Natural killer cell (primary cell): ENCODE data around the gene OR11L1. TPM values are rescaled to one million over a fixed set of nuclear protein-coding genes. Genes with fewer than 3 reads are reported as not detected.

Experiments used
- ATAC-seq, 3 donors: fragments of 150-1000 bp in 2 of 3; fragments of 200-7000 bp in 1 of 3; cut with Tn5 transposase; 1 replicate in 1 of 3; 2 replicates in 2 of 3; pipeline ENCODE4 v1.10.0; 2021; ENCODE audit warnings: mild to moderate bottlenecking in 2 of 3, moderate library complexity in 2 of 3
- DNase-seq, 2 donors: peaks; one replicate each; pipeline versions ENCODE4 v3.0.0 to v3.0.0-alpha.2; 2013 to 2021; ENCODE audit warnings: mixed read lengths in 1 of 2
- H3K27ac ChIP-seq: one replicate; pipeline ENCODE4 v1.5.1; 2013; ENCODE audit warnings: mild to moderate bottlenecking, low read length
- H3K27me3 ChIP-seq: one replicate; pipeline ENCODE4 v1.6.1; 2013; ENCODE audit warnings: low read length; ENCODE audit not compliant: control insufficient read depth, insufficient read depth
- H3K36me3 ChIP-seq: one replicate; pipeline ENCODE4 v1.6.1; 2013; ENCODE audit warnings: low read length; ENCODE audit not compliant: control insufficient read depth, insufficient read depth
- H3K4me1 ChIP-seq: one replicate; pipeline ENCODE4 v1.6.1; 2013; ENCODE audit warnings: low read length; ENCODE audit not compliant: control insufficient read depth, insufficient read depth
- H3K4me3 ChIP-seq: one replicate; pipeline ENCODE4 v1.5.1; 2013; ENCODE audit warnings: low read length
- H3K9me3 ChIP-seq: one replicate; pipeline ENCODE4 v1.6.1; 2013; ENCODE audit warnings: low read length; ENCODE audit not compliant: control insufficient read depth, insufficient read depth
- H3K27ac Mint-ChIP-seq, 2 donors: one replicate each; pipeline ENCODE4 v1.8.0; 2022; ENCODE audit warnings: mild to moderate bottlenecking in 2 of 2, mixed read lengths in 2 of 2, moderate library complexity in 1 of 2
- H3K27me3 Mint-ChIP-seq, 2 donors: one replicate each; pipeline ENCODE4 v1.8.0; 2022; ENCODE audit warnings: low read depth in 2 of 2, mixed read lengths in 2 of 2
- H3K36me3 Mint-ChIP-seq: one replicate; pipeline ENCODE4 v1.8.0; 2022; ENCODE audit warnings: mixed read lengths
- H3K4me1 Mint-ChIP-seq, 2 donors: one replicate each; pipeline ENCODE4 v1.8.0; 2022; ENCODE audit warnings: mixed read lengths in 2 of 2
- H3K4me3 Mint-ChIP-seq: one replicate; pipeline ENCODE4 v1.8.0; 2022; ENCODE audit warnings: mild to moderate bottlenecking, moderate library complexity, mixed read lengths
- H3K9me3 Mint-ChIP-seq, 2 donors: one replicate each; pipeline ENCODE4 v1.8.0; 2022; ENCODE audit warnings: mixed read lengths in 2 of 2
- CTCF ChIP-seq: fragments of 200-600 bp; IDR thresholded peaks from one replicate; pipeline ENCODE4 v1.8.0; 2022; ENCODE audit warnings: antibody characterized with exemption
- WGBS: methylation state at CpG from one replicate; pipeline ENCODE4 v1.1.7; 2013; ENCODE audit warnings: missing lambda C conversion rate; ENCODE audit not compliant: insufficient coverage; 5-methylcytosine and 5-hydroxymethylcytosine counted together
- intact Hi-C: fragments of 100-400 bp; cut with micrococcal nuclease; formaldehyde crosslinking; loops from one replicate; pipeline ENCODE4 v1.14.2; 2022
- total RNA-seq, 4 donors: library from RNA; stranded (reverse); fragments of 120-200 nt in 1 of 4; gene quantifications; one replicate each; pipeline versions ENCODE4 v1.2.3 to v1.2.4, GENCODE V29; 2013 to 2022

The OR11L1 gene
- total RNA-seq, 3 donors from 2014 or later (not counting 1 experiment from before 2014, with no cell fraction given) = not detected

- Mint-ChIP-seq H3K4me1 (no peaks in the 10 kb centered on the region), H3K4me3 (no peak overlapping the region), H3K27me3 (peaks cover 7% of the 10 kb centered on the region in 2 donors), H3K27ac (no peak overlapping the region), H3K9me3 (peaks cover 0 to 2% of the 10 kb centered on the region in 2 donors), H3K36me3 (no peaks in the 10 kb centered on the region)
- Histone ChIP-seq H3K36me3 (no peaks in the 10 kb centered on the region), H3K27ac (no peak overlapping the region), H3K9me3 (no peaks in the 10 kb centered on the region), H3K4me1 (no peaks in the 10 kb centered on the region), H3K27me3 (no peaks in the 10 kb centered on the region), H3K4me3 (no peak overlapping the region)
- no peak for TF ChIP-seq CTCF
- ATAC-seq = no peak
- WGBS = no CpG with 5 or more reads among the region's 1 CpG
- no peak for DNase-seq
- intact Hi-C loops = no loop called here
These were observed 7.9 kb upstream of the OR11L1 start for GRCh38 chr1:247849616-247850015.

GRCh38 chr1:247848346-247848745, 6.7 kb upstream of the OR11L1 start:
- H3K27me3 Mint-ChIP-seq = peaks cover 6 to 7% of the 10 kb centered on the region in 2 donors
- no peak overlapping the region for H3K4me3 Mint-ChIP-seq
- DNase-seq (no peak), ATAC-seq (no peak)
- no peaks in the 10 kb centered on the region for H3K36me3 Mint-ChIP-seq
- H3K27me3 ChIP-seq = no peaks in the 10 kb centered on the region
- no peak overlapping the region for H3K4me3 ChIP-seq
- no peaks in the 10 kb centered on the region for H3K9me3 ChIP-seq
- no peak overlapping the region for H3K27ac ChIP-seq
- H3K4me1 Mint-ChIP-seq = no peaks in the 10 kb centered on the region
- no peaks in the 10 kb centered on the region for H3K36me3 ChIP-seq
- H3K27ac Mint-ChIP-seq = no peak overlapping the region
- H3K9me3 Mint-ChIP-seq = peaks cover 0 to 2% of the 10 kb centered on the region in 2 donors
- no peaks in the 10 kb centered on the region for H3K4me1 ChIP-seq
- no peak for TF ChIP-seq CTCF
- intact Hi-C loops = no loop called here
- 92% methylated on average over 7 of the region's 7 CpGs for WGBS

GRCh38 chr1:247845693-247846017, 4.0 kb upstream of the OR11L1 start:
- intact Hi-C loops = no loop called here
- ATAC-seq = no peak
- no peaks in the 10 kb centered on the region for H3K9me3 Mint-ChIP-seq
- no peaks in the 10 kb centered on the region for H3K36me3 Mint-ChIP-seq
- H3K27ac ChIP-seq = no peak overlapping the region
- H3K27me3 Mint-ChIP-seq = no peaks in the 10 kb centered on the region
- H3K36me3 ChIP-seq = no peaks in the 10 kb centered on the region
- 94% methylated on average over 5 of the region's 5 CpGs for WGBS
- H3K4me1 Mint-ChIP-seq = no peaks in the 10 kb centered on the region
- no peak overlapping the region for H3K4me3 ChIP-seq
- DNase-seq = no peak
- no peak overlapping the region for H3K27ac Mint-ChIP-seq
- TF ChIP-seq CTCF = no peak
- no peak overlapping the region for H3K4me3 Mint-ChIP-seq
- H3K4me1 ChIP-seq = no peaks in the 10 kb centered on the region
- H3K9me3 ChIP-seq = no peaks in the 10 kb centered on the region
- no peaks in the 10 kb centered on the region for H3K27me3 ChIP-seq

GRCh38 chr1:247845011-247845692, 3.5 kb upstream of the OR11L1 start:
- WGBS = 85% methylated on average over 12 of the region's 12 CpGs
- no peak overlapping the region for H3K4me3 ChIP-seq
- ATAC-seq (no peak), DNase-seq (no peak)
- intact Hi-C loops = no loop called here
- no peak for TF ChIP-seq CTCF
- Mint-ChIP-seq H3K27ac (no peak overlapping the region), H3K9me3 (no peaks in the 10 kb centered on the region), H3K4me3 (no peak overlapping the region), H3K27me3 (no peaks in the 10 kb centered on the region), H3K36me3 (no peaks in the 10 kb centered on the region), H3K4me1 (no peaks in the 10 kb centered on the region)
- H3K4me1 ChIP-seq = no peaks in the 10 kb centered on the region
- H3K36me3 ChIP-seq = no peaks in the 10 kb centered on the region
- no peak overlapping the region for H3K27ac ChIP-seq
- no peaks in the 10 kb centered on the region for H3K9me3 ChIP-seq
- H3K27me3 ChIP-seq = no peaks in the 10 kb centered on the region
